ENCODE results near the gene ADAMTS2.

Gene ADAMTS2
- 0.05 to 0.22 reads per million in 2 donors for total RNA-seq

- no peak for DNase-seq
These were observed at the start of gene ADAMTS2 for GRCh38 chr5:179345433-179346321. TSS of gene ADAMTS2 (minus strand) at chr5:179345461. CDS start at chr5:179345328, 133 bp downstream.

- DNase-seq, result no peak
These were observed 47.8 kb upstream of the ADAMTS2 start for GRCh38 chr5:179393078-179393477.

GRCh38 chr5:179387151-179388110 is 42.2 kb upstream of the ADAMTS2 start:
- DNase-seq, result no peak

- DNase-seq, result no peak
These were observed 40.7 kb upstream of the ADAMTS2 start for GRCh38 chr5:179385914-179386313.

- DNase-seq, result no peak
These were observed 37.2 kb upstream of the ADAMTS2 start for GRCh38 chr5:179382486-179382885.

GRCh38 chr5:179381691-179382090 is 36.4 kb upstream of the ADAMTS2 start:
- no peak for DNase-seq

- no peak for DNase-seq
These were observed 35.2 kb upstream of the ADAMTS2 start for GRCh38 chr5:179380211-179381035.

- no peak for DNase-seq
These were observed 34.1 kb upstream of the ADAMTS2 start for GRCh38 chr5:179379321-179379890.

- no peak for DNase-seq
These were observed 33.4 kb upstream of the ADAMTS2 start for GRCh38 chr5:179378441-179379271.

DNA sequence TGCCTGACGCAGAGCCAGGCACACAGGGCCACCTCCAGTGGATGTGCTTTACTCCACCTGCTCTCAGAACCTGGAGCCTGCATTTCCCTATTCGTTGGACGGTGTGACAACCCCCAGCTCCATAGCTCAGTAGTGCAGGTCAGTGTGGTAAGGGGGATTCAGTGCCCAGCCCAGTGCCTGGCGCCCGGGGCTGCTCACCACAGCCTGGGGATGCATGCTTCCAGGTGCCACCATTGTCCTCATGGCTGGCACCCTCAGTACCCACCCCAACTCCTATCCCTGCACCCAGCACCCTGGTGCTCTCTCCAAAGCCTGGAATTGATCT is 32.8 kb upstream of the ADAMTS2 start:
- no peak for DNase-seq

GRCh38 chr5:179377421-179378115 is 32.3 kb upstream of the ADAMTS2 start:
- DNase-seq, result no peak

GRCh38 chr5:179376701-179377420 is 31.6 kb upstream of the ADAMTS2 start:
- no peak for DNase-seq

DNA sequence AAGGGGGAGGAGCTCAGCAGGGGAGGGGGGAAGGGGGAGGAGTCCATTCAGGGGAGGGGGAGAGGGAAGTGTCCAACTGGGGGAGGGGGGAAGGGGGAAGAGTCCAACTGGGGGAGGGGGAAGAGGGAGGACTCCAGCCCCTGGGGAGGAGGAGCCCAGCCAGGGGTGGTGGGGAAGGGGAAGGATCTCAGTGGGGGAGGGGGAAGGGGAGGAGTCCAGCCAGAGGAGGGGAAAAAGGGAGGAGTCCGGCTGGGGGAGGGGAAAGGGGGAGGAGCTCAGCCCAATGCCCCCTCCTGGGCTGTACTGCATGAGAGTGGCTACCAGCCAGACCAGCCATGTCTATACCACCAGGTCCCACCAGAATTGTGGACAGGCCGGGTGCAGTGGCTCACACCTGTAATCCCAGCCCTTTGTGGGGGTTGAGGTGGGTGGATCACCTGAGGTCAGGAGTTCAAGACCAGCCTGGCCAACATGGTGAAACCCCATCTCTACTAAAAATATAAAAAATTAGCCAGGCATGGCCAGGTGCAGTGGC is 30.6 kb upstream of the ADAMTS2 start:
- no peak for DNase-seq

DNA sequence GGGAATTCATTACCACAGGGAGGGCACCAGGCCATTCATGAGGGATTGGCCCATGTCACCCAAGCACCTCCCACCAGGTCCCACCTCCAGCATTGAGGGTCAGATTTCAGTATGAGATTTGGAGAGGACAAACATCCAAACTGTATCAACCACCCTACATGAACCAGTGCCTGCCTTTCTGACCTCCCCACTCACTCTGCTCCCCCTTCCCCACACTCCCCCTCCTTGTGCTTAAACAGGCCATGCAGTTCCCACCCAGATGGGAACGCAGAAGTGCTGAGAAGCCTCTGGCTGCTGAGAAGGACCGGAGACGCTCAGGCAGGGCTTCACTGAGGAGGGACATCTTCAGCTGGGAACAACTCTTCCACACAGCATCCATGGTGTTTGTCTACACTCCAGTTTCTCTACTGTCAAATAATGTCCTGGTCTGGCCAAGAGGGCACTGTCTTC is 30.0 kb upstream of the ADAMTS2 start:
- no peak for DNase-seq

DNA sequence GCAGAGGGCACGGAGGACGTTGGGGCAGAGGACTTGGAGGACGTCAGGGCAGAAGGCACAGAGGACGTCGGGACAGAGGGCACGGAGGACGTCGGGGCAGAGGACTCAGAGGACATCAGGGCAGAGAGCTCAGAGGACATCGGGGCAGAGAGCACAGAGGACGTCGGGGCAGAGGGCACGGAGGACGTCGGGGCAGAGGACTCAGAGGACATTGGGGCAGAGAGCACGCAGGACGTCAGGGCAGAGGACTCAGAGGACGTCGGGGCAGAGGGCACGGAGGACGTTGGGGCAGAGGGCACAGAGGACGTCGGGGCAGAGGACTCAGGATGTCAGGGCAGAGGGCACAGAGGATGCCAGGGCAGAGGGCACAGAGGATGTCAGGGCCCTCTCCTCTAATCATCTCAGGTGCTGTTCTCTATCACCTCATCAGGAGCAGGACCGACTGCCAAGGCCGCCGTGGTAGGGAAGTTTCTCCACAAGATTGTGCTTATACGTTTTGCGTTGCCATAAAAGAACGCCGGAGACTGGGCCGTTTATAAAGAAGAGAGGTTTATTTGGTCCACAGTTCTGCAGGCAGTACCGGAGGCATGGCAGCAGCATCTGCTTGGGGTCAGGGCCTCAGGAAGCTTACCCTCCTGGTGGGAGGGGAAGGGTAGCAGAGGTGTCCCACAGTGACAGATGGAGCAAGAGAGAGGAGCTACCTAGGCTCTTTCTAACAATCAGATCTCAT is 29.4 kb upstream of the ADAMTS2 start:
- DNase-seq, result no peak

- no peak for DNase-seq
These were observed 28.8 kb upstream of the ADAMTS2 start for GRCh38 chr5:179373961-179374505.

- DNase-seq, result no peak
These were observed 28.1 kb upstream of the ADAMTS2 start for GRCh38 chr5:179373101-179373934.
